GM13976 (cell line): ENCODE data around the gene KCNQ1.

ENCODE experiments used
- DNase-seq: peaks from one replicate; pipeline ENCODE4 v3.0.0; 2012; ENCODE audit warnings: low spot score
- CTCF ChIP-seq: IDR thresholded peaks from 2 replicates; pipeline ENCODE4 v1.5.1; 2012; ENCODE audit warnings: borderline replicate concordance, mild to moderate bottlenecking; ENCODE audit not compliant: insufficient read depth; ENCODE audit errors: extremely low read depth, missing control alignments, control extremely low read depth
- in situ Hi-C: fragments of 300-500 bp; cut with MboI; formaldehyde crosslinking; loops from one replicate; pipeline ENCODE4 v1.12.0; 2022; ENCODE audit warnings: low sequenced_read_pairs, mixed read lengths, inconsistent platforms; ENCODE audit not compliant: unreplicated experiment

The KCNQ1 gene

GRCh38 chr11:2409611-2410468 lies 35.0 kb upstream of the KCNQ1 start:
- in situ Hi-C loops = loop anchor here (10.0 kb wide), 1 partner anchor 95 kb away; no protein-coding TSS in a partner anchor
- DNase-seq = no peak
- no peak for TF ChIP-seq CTCF

DNA sequence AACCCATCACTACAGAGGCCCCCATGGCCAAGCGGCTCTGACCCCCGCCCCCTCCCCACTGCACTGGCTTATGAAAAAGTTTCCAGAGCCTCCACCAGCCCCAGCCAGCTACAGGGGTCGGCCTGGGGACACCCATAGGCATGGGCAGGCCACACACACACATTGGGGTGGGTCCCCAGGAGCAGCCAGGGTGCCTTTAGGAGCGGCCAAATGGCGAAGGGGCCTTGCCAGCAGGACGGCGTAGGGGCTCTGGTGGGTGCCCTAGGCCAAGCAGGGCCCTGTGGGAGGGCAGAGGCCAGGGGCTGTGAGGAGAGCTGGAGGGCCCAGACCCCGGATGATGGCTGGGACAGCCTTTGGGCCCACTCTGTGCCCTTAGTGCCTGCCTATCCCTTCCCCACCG lies 34.2 kb upstream of the KCNQ1 start:
- in situ Hi-C loops = loop anchor here (10.0 kb wide), 1 partner anchor 96 kb away; no protein-coding TSS in a partner anchor
- TF ChIP-seq CTCF = no peak
- no peak for DNase-seq

- in situ Hi-C loops = loop anchor here (10.0 kb wide), 1 partner anchor 97 kb away; no protein-coding TSS in a partner anchor
- TF ChIP-seq CTCF = no peak
- no peak for DNase-seq
These were observed 33.1 kb upstream of the KCNQ1 start for GRCh38 chr11:2411446-2412305.

- in situ Hi-C loops = loop anchor here (10.0 kb wide), 1 partner anchor 98 kb away; no protein-coding TSS in a partner anchor
- DNase-seq = no peak
- TF ChIP-seq CTCF = no peak
These were observed 32.5 kb upstream of the KCNQ1 start for GRCh38 chr11:2412323-2412722.

- DNase-seq = no peak
- no peak for TF ChIP-seq CTCF
- in situ Hi-C loops = loop anchor here (10.0 kb wide), 1 partner anchor 99 kb away; no protein-coding TSS in a partner anchor
These were observed 30.8 kb upstream of the KCNQ1 start for GRCh38 chr11:2413742-2414579.
